GM12874 (cell line): ENCODE results near the gene DNAH7.

ENCODE experiments used
- CTCF ChIP-seq: IDR thresholded peaks from 2 replicates; pipeline ENCODE4 v1.5.1; 2011; ENCODE audit warnings: low read depth, mild to moderate bottlenecking, control low read depth, low read length, moderate library complexity; ENCODE audit not compliant: insufficient read depth

Gene DNAH7

GRCh38 chr2:195912079-195912478, 156.6 kb downstream of the DNAH7 start:
- TF ChIP-seq CTCF: no peak

GRCh38 chr2:195910570-195910969, 158.1 kb downstream of the DNAH7 start:
- no peak for TF ChIP-seq CTCF

- TF ChIP-seq CTCF: no peak
These were observed 158.7 kb downstream of the DNAH7 start for GRCh38 chr2:195909926-195910325.

GRCh38 chr2:195907474-195907873, 161.2 kb downstream of the DNAH7 start:
- TF ChIP-seq CTCF: no peak

GRCh38 chr2:195903956-195904355, 164.7 kb downstream of the DNAH7 start:
- TF ChIP-seq CTCF: no peak

- no peak for TF ChIP-seq CTCF
These were observed 165.8 kb downstream of the DNAH7 start for GRCh38 chr2:195902857-195903256.

GRCh38 chr2:195899226-195899625, 169.4 kb downstream of the DNAH7 start:
- TF ChIP-seq CTCF: no peak
